ENCODE measurements around the gene FAIM2. TPM values are rescaled to one million over a fixed set of nuclear protein-coding genes. Genes with fewer than 3 reads are reported as not detected.

The FAIM2 gene
- total RNA-seq, 2 experiments from 2014 or later, result 0.53 to 0.91 TPM

GRCh38 chr12:49924628-49925246 lies 21.0 kb upstream of the FAIM2 start:
- Mint-ChIP-seq H3K27me3 (no peaks in the 10 kb centered on the region), H3K4me3 (no peak overlapping the region), H3K27ac (no peak overlapping the region), H3K9me3 (ENCODE audit: low read depth) (no peaks in the 10 kb centered on the region), H3K4me1 (no peaks in the 10 kb centered on the region), H3K36me3 (ENCODE audit: low read depth) (no peaks in the 10 kb centered on the region)
- intact Hi-C loops (cut with DNase I, micrococcal nuclease), result no loop called here
- ChIA-PET POLR2A (no interaction called here), CTCF (interaction anchor here (0.8 kb wide), 1 partner anchor 146 kb away, joined by 3 read pairs; no protein-coding TSS in a partner anchor)
- DNase-seq, result no peak
- ATAC-seq, result no peak

- H3K27me3 Mint-ChIP-seq, result no peaks in the 10 kb centered on the region
- H3K9me3 Mint-ChIP-seq (ENCODE audit: low read depth), result no peaks in the 10 kb centered on the region
- ChIA-PET POLR2A (interaction anchor here (0.6 kb wide), 1 partner anchor 125 kb away, joined by 6 read pairs; no protein-coding TSS in a partner anchor), CTCF (interaction anchor here (0.8 kb wide), 1 partner anchor 146 kb away, joined by 3 read pairs; no protein-coding TSS in a partner anchor)
- H3K4me3 Mint-ChIP-seq, result no peak overlapping the region
- H3K4me1 Mint-ChIP-seq, result no peaks in the 10 kb centered on the region
- ATAC-seq, result no peak
- DNase-seq, result no peak
- H3K36me3 Mint-ChIP-seq (ENCODE audit: low read depth), result no peaks in the 10 kb centered on the region
- H3K27ac Mint-ChIP-seq, result no peak overlapping the region
- intact Hi-C loops (cut with DNase I, micrococcal nuclease), result no loop called here
Measured at GRCh38 chr12:49923880-49924556, 20.3 kb upstream of the FAIM2 start.

- CTCF ChIA-PET, result no interaction called here
- DNase-seq, result no peak
Measured at GRCh38 chr12:49923035-49923644, 19.4 kb upstream of the FAIM2 start.

GRCh38 chr12:49922349-49923034 lies 18.8 kb upstream of the FAIM2 start:
- ChIA-PET CTCF (no interaction called here), POLR2A (no interaction called here)
- H3K4me1 Mint-ChIP-seq, result no peaks in the 10 kb centered on the region
- no peak for DNase-seq
- no peak for ATAC-seq
- H3K27ac Mint-ChIP-seq, result no peak overlapping the region
- H3K36me3 Mint-ChIP-seq (ENCODE audit: low read depth), result no peaks in the 10 kb centered on the region
- H3K9me3 Mint-ChIP-seq (ENCODE audit: low read depth), result no peaks in the 10 kb centered on the region
- no peak overlapping the region for H3K4me3 Mint-ChIP-seq
- no peaks in the 10 kb centered on the region for H3K27me3 Mint-ChIP-seq
- intact Hi-C loops (cut with DNase I, micrococcal nuclease), result no loop called here

More at GRCh38 chr12:49923035-49923644, 19.4 kb upstream of the FAIM2 start:
- ATAC-seq, result no peak
- H3K4me3 Mint-ChIP-seq, result no peak overlapping the region
- no peaks in the 10 kb centered on the region for H3K4me1 Mint-ChIP-seq
- POLR2A ChIA-PET, result interaction anchor here (0.6 kb wide), 1 partner anchor 124 kb away, joined by 6 read pairs; no protein-coding TSS in a partner anchor
- no peak overlapping the region for H3K27ac Mint-ChIP-seq
- H3K27me3 Mint-ChIP-seq, result no peaks in the 10 kb centered on the region
- no peaks in the 10 kb centered on the region for H3K36me3 Mint-ChIP-seq (ENCODE audit: low read depth)
- no peaks in the 10 kb centered on the region for H3K9me3 Mint-ChIP-seq (ENCODE audit: low read depth)
- intact Hi-C loops (cut with DNase I, micrococcal nuclease), result no loop called here

GRCh38 chr12:49921936-49922335 lies 18.2 kb upstream of the FAIM2 start:
- no peaks in the 10 kb centered on the region for H3K4me1 Mint-ChIP-seq
- DNase-seq (no peak), ATAC-seq (no peak)
- no peak overlapping the region for H3K4me3 Mint-ChIP-seq
- no peaks in the 10 kb centered on the region for H3K9me3 Mint-ChIP-seq (ENCODE audit: low read depth)
- ChIA-PET POLR2A (no interaction called here), CTCF (no interaction called here)
- H3K36me3 Mint-ChIP-seq (ENCODE audit: low read depth), result no peaks in the 10 kb centered on the region
- no peak overlapping the region for H3K27ac Mint-ChIP-seq
- H3K27me3 Mint-ChIP-seq, result no peaks in the 10 kb centered on the region
- intact Hi-C loops (cut with DNase I, micrococcal nuclease), result no loop called here

- no peaks in the 10 kb centered on the region for H3K36me3 Mint-ChIP-seq (ENCODE audit: low read depth)
- DNase-seq, result no peak
- intact Hi-C loops (cut with DNase I, micrococcal nuclease), result no loop called here
- no peak overlapping the region for H3K4me3 Mint-ChIP-seq
- ATAC-seq, result no peak
- no peaks in the 10 kb centered on the region for H3K27me3 Mint-ChIP-seq
- no peaks in the 10 kb centered on the region for H3K4me1 Mint-ChIP-seq
- H3K9me3 Mint-ChIP-seq (ENCODE audit: low read depth), result no peaks in the 10 kb centered on the region
- CTCF ChIA-PET, result no interaction called here
- no peak overlapping the region for H3K27ac Mint-ChIP-seq
- POLR2A ChIA-PET, result no interaction called here
Measured at GRCh38 chr12:49921299-49921698, 17.6 kb upstream of the FAIM2 start.

- POLR2A ChIA-PET, result no interaction called here
- Mint-ChIP-seq H3K4me1 (no peaks in the 10 kb centered on the region), H3K27ac (no peak overlapping the region), H3K9me3 (ENCODE audit: low read depth) (no peaks in the 10 kb centered on the region), H3K4me3 (no peak overlapping the region), H3K36me3 (ENCODE audit: low read depth) (no peaks in the 10 kb centered on the region), H3K27me3 (no peaks in the 10 kb centered on the region)
- CTCF ChIA-PET, result no interaction called here
- intact Hi-C loops (cut with DNase I, micrococcal nuclease), result no loop called here
- DNase-seq (no peak), ATAC-seq (no peak)
Measured at GRCh38 chr12:49920915-49921286, 17.2 kb upstream of the FAIM2 start.

GRCh38 chr12:49920241-49920914 lies 16.7 kb upstream of the FAIM2 start:
- CTCF ChIA-PET, result interaction anchor here (0.6 to 0.7 kb wide), 2 partner anchors 195 to 246 kb away, joined by 3 read pairs; no protein-coding TSS in a partner anchor
- H3K4me3 Mint-ChIP-seq, result no peak overlapping the region

GRCh38 chr12:49917788-49918173 lies 14.1 kb upstream of the FAIM2 start:
- CTCF ChIA-PET, result interaction anchor here (0.6 kb wide), 1 partner anchor 1790 kb away, joined by 3 read pairs; no protein-coding TSS in a partner anchor
- H3K36me3 Mint-ChIP-seq (ENCODE audit: low read depth), result no peaks in the 10 kb centered on the region
- POLR2A ChIA-PET, result interaction anchor here (0.5 kb wide), 1 partner anchor 299 kb away, joined by 3 read pairs; no protein-coding TSS in a partner anchor

More at GRCh38 chr12:49920241-49920914, 16.7 kb upstream of the FAIM2 start:
- Mint-ChIP-seq H3K4me1 (no peaks in the 10 kb centered on the region), H3K9me3 (ENCODE audit: low read depth) (no peaks in the 10 kb centered on the region), H3K36me3 (ENCODE audit: low read depth) (no peaks in the 10 kb centered on the region), H3K27ac (no peak overlapping the region), H3K27me3 (no peaks in the 10 kb centered on the region)
- DNase-seq (no peak), ATAC-seq (no peak)
- POLR2A ChIA-PET, result interaction anchor here (0.7 kb wide), 1 partner anchor 82 kb away, joined by 3 read pairs; no protein-coding TSS in a partner anchor
- intact Hi-C loops (cut with DNase I, micrococcal nuclease), result no loop called here

GRCh38 chr12:49917166-49917787 lies 13.6 kb upstream of the FAIM2 start:
- Mint-ChIP-seq H3K27ac (no peak overlapping the region), H3K9me3 (ENCODE audit: low read depth) (no peaks in the 10 kb centered on the region), H3K4me3 (no peak overlapping the region), H3K4me1 (no peaks in the 10 kb centered on the region), H3K27me3 (no peaks in the 10 kb centered on the region), H3K36me3 (ENCODE audit: low read depth) (no peaks in the 10 kb centered on the region)
- ATAC-seq, result no peak
- DNase-seq, result no peak
- POLR2A ChIA-PET, result interaction anchor here (0.5 kb wide), 1 partner anchor 298 kb away, joined by 3 read pairs; no protein-coding TSS in a partner anchor
- intact Hi-C loops (cut with DNase I, micrococcal nuclease), result no loop called here
- CTCF ChIA-PET, result interaction anchor here (0.6 kb wide), 1 partner anchor 1790 kb away, joined by 3 read pairs; no protein-coding TSS in a partner anchor

More at GRCh38 chr12:49917788-49918173, 14.1 kb upstream of the FAIM2 start:
- no peaks in the 10 kb centered on the region for H3K9me3 Mint-ChIP-seq (ENCODE audit: low read depth)
- H3K4me1 Mint-ChIP-seq, result no peaks in the 10 kb centered on the region
- DNase-seq, result no peak
- ATAC-seq, result no peak
- H3K27ac Mint-ChIP-seq, result no peak overlapping the region
- H3K27me3 Mint-ChIP-seq, result no peaks in the 10 kb centered on the region
- intact Hi-C loops (cut with DNase I, micrococcal nuclease), result no loop called here
- H3K4me3 Mint-ChIP-seq, result no peak overlapping the region
